NCI-H345 (cell line): ENCODE measurements around the gene CLDN7.

ENCODE experiments used
- DNase-seq: peaks from one replicate; lab custom pipeline; 2025; lab: John Stamatoyannopoulos, UW

Gene CLDN7

DNA sequence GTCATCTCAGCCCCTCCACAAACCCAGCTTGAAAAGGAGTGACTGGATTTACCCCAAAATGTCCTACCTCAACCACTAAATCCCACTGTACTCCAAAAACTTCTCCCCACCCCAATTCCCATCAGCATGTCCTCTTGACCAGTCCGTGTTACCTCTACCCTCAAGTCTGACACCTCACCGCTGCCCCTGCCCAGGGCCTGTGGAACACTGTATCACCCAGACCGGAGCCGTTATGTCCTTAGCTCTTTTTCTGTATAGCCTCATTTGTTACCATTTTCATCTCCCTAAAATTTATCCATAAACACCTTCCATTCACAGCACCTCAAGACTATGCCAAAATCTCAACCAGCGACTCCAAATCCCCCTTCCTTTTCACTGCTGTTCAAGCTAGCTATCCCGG, 25.5 kb downstream of the CLDN7 start:
- no peak for DNase-seq

DNA sequence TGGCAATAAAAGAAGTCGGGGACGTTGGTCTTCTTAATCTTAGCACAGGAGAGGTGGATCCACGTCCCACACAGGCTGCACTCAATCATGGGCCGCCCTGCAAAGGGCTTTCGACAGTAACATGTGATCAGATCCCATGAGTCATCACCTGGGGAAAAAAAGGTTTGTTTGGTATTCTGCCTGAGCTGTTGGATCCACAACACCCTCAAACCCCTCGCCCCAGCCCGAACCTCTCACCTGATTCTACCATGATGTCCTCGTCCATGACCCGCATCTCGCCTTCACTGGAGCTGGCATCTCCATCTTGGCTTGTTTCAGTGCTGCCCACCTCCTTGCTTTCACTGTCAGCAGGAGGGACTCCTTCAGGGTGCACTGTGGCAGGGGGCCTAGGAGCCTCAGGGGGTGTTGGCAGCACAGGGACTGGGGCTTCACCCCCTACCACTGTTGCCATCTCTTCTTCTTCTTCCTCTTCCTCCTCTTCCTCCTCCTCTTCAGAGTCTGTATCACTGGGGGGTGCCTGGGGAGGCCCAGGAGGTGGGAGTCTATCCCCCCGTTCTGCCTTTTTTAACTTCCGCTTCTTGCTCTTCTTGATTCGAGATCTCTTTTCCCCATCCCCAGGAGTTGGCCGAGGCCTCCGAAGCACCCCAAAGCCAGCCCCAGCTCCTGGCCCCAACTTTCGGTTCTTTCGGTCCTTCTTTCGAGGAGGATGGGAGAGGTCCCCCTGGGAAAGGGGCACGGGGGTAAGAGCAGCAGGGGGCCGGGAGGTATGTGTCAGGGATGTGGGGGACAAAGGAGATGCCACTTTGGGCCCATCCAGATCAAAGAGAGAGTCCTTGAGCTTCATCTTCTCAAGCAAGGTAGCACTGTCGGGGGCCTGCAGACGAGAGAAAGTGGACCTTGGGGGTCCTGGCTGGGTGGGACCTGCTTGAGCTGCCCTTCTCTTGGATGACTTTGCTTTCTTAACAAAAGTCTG, 26.3 kb downstream of the CLDN7 start:
- no peak for DNase-seq

DNA sequence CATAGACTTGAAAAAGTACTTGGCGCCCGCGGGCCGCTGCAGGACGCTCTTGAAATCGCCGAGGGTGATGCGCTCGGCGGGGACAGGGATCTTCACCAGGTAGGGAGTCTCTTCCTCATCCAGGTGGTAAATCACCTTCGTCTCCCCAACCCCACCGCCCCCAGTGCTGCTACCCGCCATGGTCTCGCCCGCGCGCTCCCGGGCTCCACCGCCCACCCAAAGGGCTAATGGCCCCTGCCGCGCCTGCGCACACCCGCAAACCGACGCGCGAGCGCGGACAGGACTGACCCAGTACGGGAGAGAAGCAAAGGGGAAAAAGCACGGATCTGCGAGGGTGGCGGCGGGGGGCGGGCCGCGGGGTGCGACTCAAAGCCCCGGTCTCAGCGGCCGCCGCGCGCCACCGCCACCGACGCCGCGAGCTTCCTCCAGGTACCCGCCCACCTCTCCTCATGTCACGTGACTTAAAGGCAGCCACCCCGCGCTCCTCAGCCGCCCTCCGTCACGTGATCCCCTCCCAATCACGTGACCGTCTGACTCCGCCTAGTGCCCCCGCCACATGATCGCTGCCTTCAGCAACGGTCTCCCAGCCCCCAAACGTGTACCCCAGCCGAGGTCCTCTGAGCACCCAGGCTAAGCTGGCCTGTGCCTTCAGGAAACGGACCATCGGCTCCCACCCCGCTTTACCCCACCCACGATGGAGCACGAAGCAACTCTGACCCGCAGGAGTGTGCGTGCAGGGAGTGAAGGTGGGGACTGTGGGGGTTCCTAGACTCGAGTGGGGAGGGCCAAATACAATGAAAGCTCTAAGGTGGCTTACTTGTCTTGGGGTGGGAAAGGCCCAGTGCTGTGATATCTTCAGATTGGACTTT, 28.0 kb downstream of the CLDN7 start, which contains the start of gene DVL2:
Gene DVL2, minus strand, starts transcription at position 435 of the 869 bp plus-strand sequence. Its CDS starts 255 bp downstream, at position 180.
- peak; percentile 89 for DNase-seq

DNA sequence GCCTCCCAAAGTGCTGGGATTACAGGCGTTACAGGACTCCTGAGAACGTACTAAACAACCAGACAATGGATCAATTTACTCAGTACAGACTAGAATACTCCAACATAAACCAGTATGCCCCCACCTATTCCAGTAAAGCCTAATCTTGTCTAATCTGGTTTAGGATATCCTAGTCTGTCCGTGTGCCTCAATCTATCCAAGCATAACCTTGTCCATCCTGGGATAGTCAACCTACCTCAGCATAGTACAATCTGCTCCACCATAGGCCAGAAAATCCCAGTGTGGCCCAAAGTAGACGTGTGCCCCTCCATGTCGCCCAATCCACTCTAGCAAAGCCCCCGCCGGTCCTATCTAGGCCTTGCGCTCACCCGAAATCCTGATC, 28.6 kb downstream of the CLDN7 start:
- no peak for DNase-seq

DNA sequence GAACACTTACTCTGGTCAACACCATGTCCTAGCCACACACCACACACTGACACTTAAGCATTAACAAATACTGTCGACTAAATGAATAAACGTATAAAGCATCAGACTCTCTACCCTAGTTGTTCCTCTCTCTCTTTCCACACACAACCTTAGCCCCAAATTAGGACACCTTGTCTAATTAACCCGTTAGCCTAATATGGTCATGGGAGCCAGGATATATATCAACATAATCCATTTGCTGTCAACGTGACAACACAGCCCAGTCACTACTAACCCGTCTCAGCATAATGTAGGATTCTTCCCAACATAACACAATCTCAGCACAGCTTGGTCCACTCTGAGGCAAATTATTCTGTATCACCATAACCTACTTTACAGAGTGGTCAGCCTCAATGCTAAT, 30.2 kb downstream of the CLDN7 start:
- DNase-seq: no peak

DNA sequence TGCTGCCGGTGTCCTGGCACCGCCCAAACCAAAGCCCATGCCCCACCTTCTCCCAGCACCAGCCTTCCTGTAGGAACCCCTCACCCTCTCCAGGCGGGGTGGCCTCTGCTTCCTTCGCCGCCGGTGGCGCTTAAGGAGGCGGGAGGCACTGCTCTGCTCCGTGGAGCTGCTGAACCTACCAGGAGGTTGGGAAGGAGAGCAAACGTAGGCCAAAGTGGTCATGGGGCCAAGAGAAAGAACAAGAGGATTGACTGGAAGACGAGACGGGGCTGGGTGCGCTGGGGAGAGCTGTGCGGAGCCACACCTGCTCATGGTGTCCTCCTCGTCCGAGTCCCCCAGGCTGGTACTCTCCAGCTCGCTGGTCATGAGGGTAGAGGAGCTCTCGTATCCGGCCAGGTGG, 32.8 kb downstream of the CLDN7 start:
- no peak for DNase-seq

DNA sequence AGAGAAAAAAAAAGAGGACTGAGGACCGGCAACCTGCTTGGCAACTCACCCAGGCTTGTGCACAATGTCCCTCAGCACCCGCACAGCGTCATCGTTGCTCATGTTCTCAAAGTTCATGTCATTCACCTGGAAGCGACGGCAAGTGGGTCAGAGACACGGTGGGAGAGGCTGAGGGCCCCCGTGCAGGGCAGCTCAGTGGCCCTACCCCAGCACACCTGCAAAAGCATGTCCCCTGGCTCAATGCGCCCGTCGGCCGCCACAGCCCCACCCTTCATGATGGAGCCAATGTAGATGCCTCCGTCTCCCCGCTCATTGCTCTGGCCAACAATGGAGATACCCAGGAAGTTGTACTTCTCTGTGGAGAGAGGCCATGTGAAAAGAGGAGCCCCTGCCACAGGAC, 33.4 kb downstream of the CLDN7 start:
- no peak for DNase-seq

DNA sequence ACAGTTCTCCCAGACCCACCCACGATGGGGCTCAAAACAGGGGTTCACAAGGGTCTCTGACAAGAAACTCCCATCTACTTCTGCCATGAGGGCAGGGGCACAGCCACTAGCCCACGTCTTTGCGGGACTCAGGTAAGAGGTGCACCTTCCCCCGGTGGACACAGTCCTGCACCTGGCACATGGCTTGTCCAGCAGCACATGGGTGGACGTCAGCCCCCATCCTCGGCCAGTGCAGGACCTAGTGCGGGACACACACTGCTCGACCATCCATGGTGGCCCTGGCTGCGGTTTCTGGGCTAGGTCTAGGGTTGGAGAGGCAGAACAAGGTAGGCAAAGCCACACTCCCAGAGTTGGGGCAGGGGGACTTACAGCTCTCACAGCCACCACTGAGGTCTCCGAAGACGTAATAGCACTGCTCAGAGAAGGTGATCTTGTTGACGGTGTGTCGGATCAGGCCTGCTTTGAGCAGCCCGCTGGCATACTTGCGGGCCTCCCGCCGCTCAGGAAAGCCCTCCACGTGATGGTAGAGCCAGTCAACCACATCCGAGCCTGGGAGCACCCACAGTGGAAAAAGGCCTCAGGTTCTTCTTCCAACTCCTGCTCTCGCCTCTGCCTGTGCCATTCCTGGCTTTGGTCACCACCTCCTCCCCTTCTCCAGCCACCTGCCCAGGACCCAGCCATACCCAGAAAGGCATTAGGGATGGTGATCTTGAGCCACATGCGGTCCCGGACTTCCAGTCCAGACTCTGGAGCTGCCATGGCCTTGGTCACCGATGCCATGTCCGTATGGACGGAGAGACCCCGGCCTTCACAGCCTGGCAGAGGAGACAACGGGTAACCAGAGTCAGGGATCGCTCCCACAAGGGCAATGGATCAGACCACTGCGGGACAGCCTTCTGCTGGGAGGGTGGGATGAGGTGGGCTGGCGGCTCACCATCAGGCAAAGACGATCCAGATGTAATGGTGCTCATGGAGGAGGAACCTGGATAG, 35.3 kb downstream of the CLDN7 start:
- DNase-seq: no peak

DNA sequence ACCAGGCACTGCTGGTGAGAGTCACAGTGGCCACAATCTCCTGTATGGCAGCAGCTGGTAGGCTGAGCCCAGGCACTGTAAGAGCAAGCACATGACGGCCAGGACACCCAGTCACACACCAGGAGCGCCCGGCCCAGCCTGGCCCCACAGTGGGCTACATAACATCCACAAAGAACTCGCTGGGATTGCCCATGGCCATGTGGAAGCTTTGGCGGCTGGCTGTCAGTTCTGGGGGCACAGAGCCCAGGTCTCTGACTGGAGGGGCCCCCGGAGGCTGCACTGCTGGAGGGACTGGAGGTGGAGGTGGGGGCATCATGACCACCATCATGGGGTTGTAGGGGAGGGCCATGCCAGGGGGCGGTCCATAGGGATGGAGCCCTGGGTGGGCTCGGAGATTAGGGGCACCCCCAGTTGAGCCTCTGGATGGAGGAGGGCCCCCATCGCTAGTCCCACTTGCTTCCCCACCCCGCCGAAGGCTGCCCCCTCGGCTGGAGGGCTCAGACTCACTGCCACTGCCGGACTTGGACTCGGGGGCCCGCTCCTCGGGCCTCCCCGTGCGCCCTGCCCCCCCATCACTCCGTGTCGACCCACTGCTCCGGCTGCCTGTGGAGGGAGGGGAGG, 36.5 kb downstream of the CLDN7 start:
- no peak for DNase-seq

DNA sequence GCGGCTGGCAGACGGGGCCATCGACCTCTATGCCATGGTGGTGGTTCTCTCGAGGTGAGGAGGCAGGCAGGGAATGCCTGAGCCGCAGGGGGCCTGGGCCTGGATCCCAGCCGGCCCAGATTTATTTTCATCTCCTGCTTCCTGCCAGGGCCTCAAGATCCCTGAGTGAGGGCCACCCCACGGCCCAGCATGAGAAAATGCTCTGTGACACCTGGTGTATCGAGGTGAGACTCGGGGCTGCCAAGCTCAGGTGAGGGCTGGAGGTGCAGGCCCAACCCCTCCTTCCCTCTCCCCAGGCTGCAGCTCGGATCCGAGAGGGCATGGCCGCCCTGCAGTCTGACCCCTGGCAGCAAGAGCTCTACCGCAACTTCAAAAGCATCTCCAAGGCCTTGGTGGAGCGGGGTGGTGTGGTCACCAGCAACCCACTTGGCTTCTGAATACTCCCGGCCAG, 37.6 kb downstream of the CLDN7 start:
- no peak for DNase-seq

DNA sequence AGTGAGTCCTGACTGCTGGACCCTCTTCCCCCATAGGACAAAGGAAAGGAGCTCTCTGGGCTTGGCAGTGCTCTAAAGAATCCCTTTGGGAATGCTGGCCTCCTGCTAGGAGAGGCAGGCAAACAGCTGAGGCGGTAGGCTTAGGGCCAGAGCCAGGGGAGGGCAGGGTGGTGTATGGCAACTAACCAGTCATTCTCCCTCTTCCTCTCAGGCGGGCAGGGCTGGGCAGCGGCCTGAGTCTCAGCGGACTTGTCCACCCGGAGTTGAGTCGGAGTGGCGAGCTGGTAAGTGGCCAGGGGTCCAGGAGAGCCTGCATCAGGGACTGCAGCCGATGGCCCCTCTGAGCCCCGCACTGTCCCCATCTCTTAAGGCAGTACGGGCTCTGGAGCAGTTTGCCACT, 38.2 kb downstream of the CLDN7 start:
- no peak for DNase-seq

DNA sequence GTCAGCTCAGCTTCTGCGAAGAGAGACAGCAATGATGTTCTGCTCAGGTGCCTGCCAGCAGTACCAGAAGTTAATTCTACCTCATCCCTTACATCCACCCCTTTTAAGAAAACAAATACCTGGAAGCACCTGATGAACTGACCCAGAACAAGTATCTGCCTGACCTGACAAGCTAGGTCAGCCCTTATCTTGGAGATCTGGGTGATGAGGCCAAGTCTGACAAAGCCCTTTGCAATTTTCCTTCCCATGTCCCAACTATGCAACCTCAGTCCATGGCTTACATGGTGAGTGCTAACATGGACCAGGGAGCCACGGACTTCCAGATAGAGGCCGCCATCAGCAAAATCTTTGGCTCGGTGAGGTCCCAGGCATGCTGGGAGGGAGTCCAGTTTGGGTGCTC, 38.9 kb downstream of the CLDN7 start:
- DNase-seq: no peak

DNA sequence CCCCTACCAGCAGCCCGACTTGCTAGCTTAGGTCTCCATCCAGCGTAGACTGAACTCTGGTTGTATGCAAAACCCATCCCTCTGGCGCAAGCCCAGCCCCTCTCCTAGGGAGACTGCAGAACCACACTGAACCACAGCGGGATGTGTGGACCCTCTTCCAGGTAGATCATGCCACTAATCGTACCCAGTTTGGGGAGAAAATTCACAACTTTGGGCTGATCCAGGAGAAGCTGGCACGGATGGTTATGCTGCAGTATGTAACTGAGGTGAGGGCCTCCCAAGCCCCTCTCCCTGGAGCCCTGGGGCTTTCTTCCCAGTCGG, 39.3 kb downstream of the CLDN7 start:
- DNase-seq: no peak

DNA sequence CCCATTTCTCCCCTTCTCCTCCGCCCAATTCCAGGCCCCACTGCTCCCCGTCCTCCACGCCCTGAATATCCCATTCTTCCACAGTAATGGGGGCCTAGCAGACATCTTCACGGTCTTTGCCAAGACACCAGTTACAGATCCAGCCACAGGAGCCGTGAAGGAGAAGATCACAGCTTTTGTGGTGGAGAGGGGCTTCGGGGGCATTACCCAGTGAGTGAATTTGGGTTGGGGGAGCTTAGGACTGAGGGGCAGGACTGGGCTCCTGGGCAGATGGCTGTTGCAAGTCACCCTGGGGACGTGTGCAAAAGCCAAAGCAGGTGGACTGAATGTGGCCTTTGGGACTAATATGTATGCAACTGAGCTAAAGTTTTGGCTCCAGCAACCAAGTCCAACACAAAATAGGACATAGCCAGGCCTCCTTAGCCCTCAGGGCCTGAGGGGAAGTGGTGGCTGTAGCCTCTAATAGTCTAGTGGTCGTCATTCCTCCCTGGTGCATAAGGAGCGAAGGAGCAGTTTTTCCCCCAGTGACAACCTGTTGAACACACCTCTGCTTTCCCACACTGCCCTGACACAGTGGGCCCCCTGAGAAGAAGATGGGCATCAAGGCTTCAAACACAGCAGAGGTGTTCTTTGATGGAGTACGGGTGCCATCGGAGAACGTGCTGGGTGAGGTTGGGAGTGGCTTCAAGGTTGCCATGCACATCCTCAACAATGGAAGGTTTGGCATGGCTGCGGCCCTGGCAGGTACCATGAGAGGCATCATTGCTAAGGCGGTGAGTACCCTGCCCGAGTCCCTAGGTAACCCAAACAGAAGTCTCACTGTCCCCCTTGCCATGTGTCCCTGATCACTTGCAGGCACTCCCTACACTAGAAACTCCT, 39.9 kb downstream of the CLDN7 start:
- DNase-seq: no peak

DNA sequence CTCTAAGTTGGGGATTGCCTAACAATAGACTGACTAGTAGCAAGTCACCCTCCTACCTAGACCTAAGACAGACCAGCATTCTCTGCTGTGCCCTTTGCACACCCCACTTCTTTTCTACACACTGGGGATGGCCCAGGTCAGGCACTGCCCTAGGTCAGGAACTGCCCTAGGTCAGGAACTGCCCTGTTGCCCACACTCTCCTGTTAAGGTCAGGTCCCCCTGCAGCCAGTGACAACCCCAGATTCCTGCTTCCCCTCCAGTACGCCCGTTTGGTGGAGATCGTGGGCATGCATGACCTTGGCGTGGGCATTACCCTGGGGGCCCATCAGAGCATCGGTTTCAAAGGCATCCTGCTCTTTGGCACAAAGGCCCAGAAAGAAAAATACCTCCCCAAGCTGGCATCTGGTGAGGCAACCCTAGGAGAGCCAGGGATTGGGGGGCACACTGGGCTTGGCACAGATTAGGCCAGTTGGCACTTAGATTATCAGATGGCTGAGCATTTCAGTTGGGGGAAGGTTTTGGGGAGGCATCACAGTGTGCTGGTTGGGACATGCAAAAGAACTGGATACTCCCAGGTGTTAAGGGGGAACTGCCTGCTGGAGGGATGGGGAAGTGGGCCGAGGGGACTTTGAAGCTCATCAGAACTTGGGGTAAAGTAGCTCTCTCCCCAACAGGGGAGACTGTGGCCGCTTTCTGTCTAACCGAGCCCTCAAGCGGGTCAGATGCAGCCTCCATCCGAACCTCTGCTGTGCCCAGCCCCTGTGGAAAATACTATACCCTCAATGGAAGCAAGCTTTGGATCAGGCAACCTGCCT, 40.8 kb downstream of the CLDN7 start:
- DNase-seq: no peak

DNA sequence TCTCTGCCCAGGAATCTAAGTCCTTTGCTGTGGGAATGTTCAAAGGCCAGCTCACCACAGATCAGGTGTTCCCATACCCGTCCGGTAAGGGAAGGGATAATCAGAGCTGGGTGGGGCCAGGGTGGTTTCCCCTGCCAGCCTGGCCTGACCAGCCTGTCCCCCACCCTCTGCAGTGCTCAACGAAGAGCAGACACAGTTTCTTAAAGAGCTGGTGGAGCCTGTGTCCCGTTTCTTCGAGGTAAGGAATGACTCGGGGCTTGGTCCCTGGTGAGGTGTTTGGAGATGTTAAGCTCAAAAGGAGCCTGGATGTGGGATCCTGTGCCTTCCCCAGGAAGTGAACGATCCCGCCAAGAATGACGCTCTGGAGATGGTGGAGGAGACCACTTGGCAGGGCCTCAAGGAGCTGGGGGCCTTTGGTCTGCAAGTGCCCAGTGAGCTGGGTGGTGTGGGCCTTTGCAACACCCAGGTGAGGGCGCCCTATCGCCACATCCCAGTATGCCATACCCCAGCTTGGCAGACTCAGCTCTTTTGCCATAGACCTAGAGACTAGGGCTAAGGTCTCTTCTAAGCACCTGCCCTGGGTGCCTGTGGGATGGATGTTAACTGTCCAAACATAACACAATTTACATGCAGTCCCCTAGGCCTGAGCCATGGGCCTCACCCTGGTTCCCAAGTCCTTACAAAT, 41.5 kb downstream of the CLDN7 start:
- DNase-seq: peak; percentile 19

DNA sequence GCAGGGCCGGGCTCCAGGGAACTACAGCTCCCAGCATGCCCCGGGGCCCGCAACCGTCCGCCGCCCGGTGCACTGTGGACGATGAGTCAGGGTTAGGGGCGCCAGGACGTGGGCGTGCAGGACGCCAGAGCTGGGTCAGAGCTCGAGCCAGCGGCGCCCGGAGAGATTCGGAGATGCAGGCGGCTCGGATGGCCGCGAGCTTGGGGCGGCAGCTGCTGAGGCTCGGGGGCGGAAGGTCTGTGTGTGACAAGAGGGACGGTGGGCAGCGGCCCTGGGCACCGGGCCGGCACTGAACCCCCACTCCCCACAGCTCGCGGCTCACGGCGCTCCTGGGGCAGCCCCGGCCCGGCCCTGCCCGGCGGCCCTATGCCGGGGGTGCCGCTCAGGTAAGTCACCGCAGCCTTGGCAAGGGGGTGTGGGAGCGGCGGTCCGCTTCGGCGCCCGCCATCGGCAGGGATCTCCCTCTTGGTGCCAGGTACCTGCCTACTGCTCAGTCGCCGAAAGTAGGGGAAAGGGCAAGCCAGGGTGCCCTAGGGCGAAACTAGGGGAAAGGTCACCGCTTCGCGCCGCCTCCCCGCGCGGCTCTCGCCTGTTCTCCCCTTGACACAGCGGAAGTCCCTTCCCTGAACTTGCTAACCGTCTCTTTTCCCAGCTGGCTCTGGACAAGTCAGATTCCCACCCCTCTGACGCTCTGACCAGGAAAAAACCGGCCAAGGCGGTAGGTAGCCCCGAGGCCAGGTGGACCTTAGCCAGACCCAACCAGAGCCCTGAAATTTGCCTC, 42.3 kb downstream of the CLDN7 start, which contains the start of the genes ACADVL and DLG4:
Gene ACADVL, plus strand, starts transcription at position 127 of the 781 bp plus-strand sequence. Its CDS starts 47 bp downstream, at position 174.
Gene DLG4, minus strand, starts transcription at position 25 of the 781 bp plus-strand sequence.
- peak; percentile 67 for DNase-seq
